CD4-positive, alpha-beta T cell treated with Interleukin-15 for 4 hours (primary cell): ENCODE measurements around the gene KLK6.

Experiments
- DNase-seq: peaks from one replicate; pipeline ENCODE4 v3.0.0-alpha.2; 2020; ENCODE audit warnings: low spot score

KLK6 gene

GRCh38 chr19:50952910-50953309, 16.5 kb downstream of the KLK6 start, which contains the start of gene KLK5:
TSS of gene KLK5 (minus strand) at chr19:50953038. CDS start at chr19:50952657, 381 bp downstream.
- no peak for DNase-seq

GRCh38 chr19:50949861-50950260, 19.5 kb downstream of the KLK6 start:
- no peak for DNase-seq

GRCh38 chr19:50947123-50947522, 22.3 kb downstream of the KLK6 start:
- no peak for DNase-seq

GRCh38 chr19:50944795-50945194, 24.6 kb downstream of the KLK6 start:
- no peak for DNase-seq

- DNase-seq: no peak
These were observed 26.1 kb downstream of the KLK6 start for GRCh38 chr19:50943074-50943828.

GRCh38 chr19:50939596-50939995, 29.8 kb downstream of the KLK6 start:
- no peak for DNase-seq

- no peak for DNase-seq
These were observed 35.8 kb downstream of the KLK6 start for GRCh38 chr19:50933640-50934039.

- DNase-seq: no peak
These were observed 36.7 kb downstream of the KLK6 start for GRCh38 chr19:50932690-50933083.

GRCh38 chr19:50932018-50932689, 37.2 kb downstream of the KLK6 start:
- DNase-seq: no peak

GRCh38 chr19:50931023-50931422, 38.4 kb downstream of the KLK6 start:
- no peak for DNase-seq

GRCh38 chr19:50928831-50929230, 40.6 kb downstream of the KLK6 start:
- no peak for DNase-seq

GRCh38 chr19:50926144-50926543, 43.2 kb downstream of the KLK6 start:
- DNase-seq: no peak

- no peak for DNase-seq
These were observed 43.7 kb downstream of the KLK6 start for GRCh38 chr19:50925734-50926133.

- DNase-seq: no peak
These were observed 44.8 kb downstream of the KLK6 start for GRCh38 chr19:50924586-50924985.

GRCh38 chr19:50922317-50922853, 47.0 kb downstream of the KLK6 start:
- DNase-seq: peak; percentile 73

GRCh38 chr19:50921426-50922316, 47.7 kb downstream of the KLK6 start:
- no peak for DNase-seq

GRCh38 chr19:50916069-50916468, 53.3 kb downstream of the KLK6 start:
- DNase-seq: no peak

- no peak for DNase-seq
These were observed 56.4 kb downstream of the KLK6 start for GRCh38 chr19:50912727-50913716.

- no peak for DNase-seq
These were observed 57.2 kb downstream of the KLK6 start for GRCh38 chr19:50912102-50912599.

GRCh38 chr19:50911206-50912101, 57.9 kb downstream of the KLK6 start, which contains the start of gene KLK4:
TSS of gene KLK4 (minus strand) at chr19:50911395. CDS start at chr19:50910738, 657 bp downstream.
- DNase-seq: no peak
